ENCODE data around the gene NIPAL1.

NIPAL1 gene

GRCh38 chr4:48073567-48074103, 57.1 kb downstream of the NIPAL1 start:
- Histone ChIP-seq H3K36me3 (no peaks in the 10 kb centered on the region), H3K4me1 (ENCODE audit: control insufficient read depth in 1 of 2, insufficient read depth in 1 of 2, low read depth in 1 of 2, low read length in 1 of 2) (peaks cover 9 to 19% of the 10 kb centered on the region in 2 experiments), H3K4me3 (ENCODE audit: low read depth in 1 of 2, low read length in 1 of 2) (no peak overlapping the region), H3K27ac (peak overlapping the region; percentile 25), H3K9me3 (no peaks in the 10 kb centered on the region), H3K27me3 (no peaks in the 10 kb centered on the region)
- TF ChIP-seq CTCF (IDR thresholded peaks at IDR 0.05) = no peak

DNA sequence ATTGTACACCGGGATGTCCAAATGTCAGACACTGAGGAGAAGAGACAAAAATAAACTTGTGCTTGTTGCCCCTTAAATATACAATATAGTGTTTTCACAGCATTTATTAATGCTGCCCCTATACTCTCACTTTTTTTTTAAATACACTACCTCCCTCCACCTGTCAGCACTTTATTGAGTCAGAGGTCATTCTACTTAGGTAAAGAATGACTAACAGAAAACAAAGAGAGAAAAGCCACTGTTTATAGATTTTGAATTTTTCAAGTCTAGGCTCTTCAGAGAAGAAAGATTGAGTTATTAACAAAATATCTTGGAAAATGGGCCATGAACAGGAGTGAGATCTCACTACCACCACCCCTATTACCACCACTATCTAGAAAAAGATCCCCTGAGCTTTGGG, 58.1 kb downstream of the NIPAL1 start:
- Histone ChIP-seq H3K27ac (no peak overlapping the region), H3K4me3 (ENCODE audit: low read depth in 1 of 2, low read length in 1 of 2) (no peak overlapping the region), H3K9me3 (no peaks in the 10 kb centered on the region), H3K36me3 (no peaks in the 10 kb centered on the region), H3K4me1 (ENCODE audit: control insufficient read depth in 1 of 2, insufficient read depth in 1 of 2, low read depth in 1 of 2, low read length in 1 of 2) (peaks cover 9 to 15% of the 10 kb centered on the region in 2 experiments), H3K27me3 (no peaks in the 10 kb centered on the region)
- no peak for TF ChIP-seq CTCF (IDR thresholded peaks at IDR 0.05)

- TF ChIP-seq CTCF (IDR thresholded peaks at IDR 0.05) = no peak
- H3K9me3 ChIP-seq = no peaks in the 10 kb centered on the region
- no peaks in the 10 kb centered on the region for H3K36me3 ChIP-seq
- H3K27ac ChIP-seq = no peak overlapping the region
- H3K4me3 ChIP-seq (ENCODE audit: low read depth in 1 of 2, low read length in 1 of 2) = no peak overlapping the region
- peaks cover 9 to 12% of the 10 kb centered on the region in 2 experiments for H3K4me1 ChIP-seq (ENCODE audit: control insufficient read depth in 1 of 2, insufficient read depth in 1 of 2, low read depth in 1 of 2, low read length in 1 of 2)
- H3K27me3 ChIP-seq = no peaks in the 10 kb centered on the region
Measured at GRCh38 chr4:48078425-48078824, 61.9 kb downstream of the NIPAL1 start.

- H3K36me3 ChIP-seq = no peaks in the 10 kb centered on the region
- TF ChIP-seq CTCF (IDR thresholded peaks at IDR 0.05) = no peak
Measured at GRCh38 chr4:48078862-48079655, 62.5 kb downstream of the NIPAL1 start.

GRCh38 chr4:48079972-48080391, 63.4 kb downstream of the NIPAL1 start:
- Histone ChIP-seq H3K27ac (no peak overlapping the region), H3K4me3 (ENCODE audit: low read depth in 1 of 2, low read length in 1 of 2) (no peak overlapping the region), H3K4me1 (ENCODE audit: control insufficient read depth in 1 of 2, insufficient read depth in 1 of 2, low read depth in 1 of 2, low read length in 1 of 2) (no peaks in the 10 kb centered on the region), H3K36me3 (no peaks in the 10 kb centered on the region), H3K27me3 (no peaks in the 10 kb centered on the region), H3K9me3 (no peaks in the 10 kb centered on the region)
- no peak for TF ChIP-seq CTCF (IDR thresholded peaks at IDR 0.05)

More at GRCh38 chr4:48078862-48079655, 62.5 kb downstream of the NIPAL1 start:
- Histone ChIP-seq H3K27me3 (no peaks in the 10 kb centered on the region), H3K4me1 (ENCODE audit: control insufficient read depth in 1 of 2, insufficient read depth in 1 of 2, low read depth in 1 of 2, low read length in 1 of 2) (peaks cover 3 to 6% of the 10 kb centered on the region in 2 experiments), H3K27ac (no peak overlapping the region), H3K9me3 (no peaks in the 10 kb centered on the region), H3K4me3 (ENCODE audit: low read depth in 1 of 2, low read length in 1 of 2) (no peak overlapping the region)
